Muscle of leg (tissue), 11 donors: ENCODE measurements around the gene TYW1B. TPM values are rescaled to one million over a fixed set of nuclear protein-coding genes. Genes with fewer than 3 reads are reported as not detected.
"Not testable (repeated sequence)": the region's sequence is repeated elsewhere in the genome, so short reads cannot be mapped to it uniquely, and the experiment has no call there.

Experiments
- DNase-seq: peaks from one replicate; pipeline ENCODE4 v3.0.0; 2013
- H3K27ac ChIP-seq: one replicate; pipeline ENCODE4 v1.5.1; 2013; ENCODE audit warnings: mild to moderate bottlenecking, low read length, control low read depth
- H3K27me3 ChIP-seq: one replicate; pipeline ENCODE4 v1.6.1; 2013; ENCODE audit warnings: low read length; ENCODE audit not compliant: control insufficient read depth, insufficient read depth
- H3K36me3 ChIP-seq: one replicate; pipeline ENCODE4 v1.6.1; 2013; ENCODE audit warnings: low read length; ENCODE audit not compliant: control insufficient read depth, insufficient read depth
- H3K4me1 ChIP-seq: one replicate; pipeline ENCODE4 v1.6.1; 2013; ENCODE audit warnings: low read length; ENCODE audit not compliant: control insufficient read depth, insufficient read depth
- H3K4me3 ChIP-seq: one replicate; pipeline ENCODE4 v1.5.1; 2013; ENCODE audit warnings: low read length, control low read depth
- H3K9me3 ChIP-seq: replicated peaks from 2 replicates; pipeline ENCODE4 v1.6.1; 2013; ENCODE audit warnings: low read depth, low read length; ENCODE audit not compliant: control insufficient read depth
- WGBS: methylation state at CpG from one replicate; pipeline ENCODE4 v1.1.5; 2013; ENCODE audit warnings: missing lambda C conversion rate; ENCODE audit not compliant: insufficient coverage; 5-methylcytosine and 5-hydroxymethylcytosine counted together
- polyA plus RNA-seq, 8 donors: library from polyadenylated mRNA; unstranded; fragments of 120-200 nt; gene quantifications; one replicate each; pipeline versions ENCODE4 v1.2.1 to v1.2.3, GENCODE V29; 2013; ENCODE audit warnings: inconsistent platforms in 1 of 8, low replicate concordance in 1 of 8; ENCODE audit not compliant: insufficient read length in 8 of 8, insufficient read depth in 1 of 8
- total RNA-seq: library from RNA; stranded (reverse); fragments of 120-200 nt; gene quantifications from one replicate; pipeline ENCODE4 v1.2.4, GENCODE V29; 2013

The TYW1B gene
- total and polyA plus RNA-seq, 9 donors, result 3.0 to 10.3 (median 4.6) TPM

GRCh38 chr7:72675686-72676085 is 152.3 kb downstream of the TYW1B start:
- not testable (repeated sequence) for H3K27me3 ChIP-seq, DNase-seq, H3K9me3 ChIP-seq, H3K36me3 ChIP-seq, H3K4me3 ChIP-seq, H3K4me1 ChIP-seq, H3K27ac ChIP-seq
- WGBS, result no CpG with 5 or more reads among the region's 2 CpGs

GRCh38 chr7:72674394-72674793 is 153.6 kb downstream of the TYW1B start:
- H3K9me3 ChIP-seq, result no peaks in the 10 kb centered on the region
- WGBS, result 80% methylated on average over 1 of the region's 3 CpGs
- no peaks in the 10 kb centered on the region for H3K27me3 ChIP-seq
- no peaks in the 10 kb centered on the region for H3K4me1 ChIP-seq
- no peaks in the 10 kb centered on the region for H3K36me3 ChIP-seq
- no peak for DNase-seq
- H3K4me3 ChIP-seq, result no peak overlapping the region
- H3K27ac ChIP-seq, result no peak overlapping the region

- DNase-seq, H3K4me1 ChIP-seq, H3K27ac ChIP-seq, H3K9me3 ChIP-seq, H3K36me3 ChIP-seq, H3K4me3 ChIP-seq, H3K27me3 ChIP-seq: not testable (repeated sequence)
- WGBS, result no CpG with 5 or more reads among the region's 3 CpGs
These were observed 157.2 kb downstream of the TYW1B start for GRCh38 chr7:72670850-72671249.

- WGBS, result no CpG with 5 or more reads among the region's 7 CpGs
- not testable (repeated sequence) for H3K27me3 ChIP-seq, DNase-seq, H3K4me3 ChIP-seq, H3K27ac ChIP-seq, H3K4me1 ChIP-seq, H3K9me3 ChIP-seq, H3K36me3 ChIP-seq
These were observed 159.6 kb downstream of the TYW1B start for GRCh38 chr7:72668435-72668834.

GRCh38 chr7:72667049-72667448 is 161.0 kb downstream of the TYW1B start:
- not testable (repeated sequence) for H3K9me3 ChIP-seq, H3K27me3 ChIP-seq, H3K4me3 ChIP-seq, H3K36me3 ChIP-seq, H3K4me1 ChIP-seq, H3K27ac ChIP-seq
- 31% methylated on average over 3 of the region's 3 CpGs for WGBS
- peak; percentile 1 for DNase-seq

GRCh38 chr7:72648574-72648973 is 179.4 kb downstream of the TYW1B start:
- H3K4me3 ChIP-seq, H3K27me3 ChIP-seq, H3K27ac ChIP-seq, DNase-seq, H3K9me3 ChIP-seq, H3K4me1 ChIP-seq, H3K36me3 ChIP-seq: not testable (repeated sequence)
- WGBS, result no CpG with 5 or more reads among the region's 4 CpGs

- not testable (repeated sequence) for H3K9me3 ChIP-seq, H3K27me3 ChIP-seq, H3K4me1 ChIP-seq, H3K36me3 ChIP-seq, H3K4me3 ChIP-seq, H3K27ac ChIP-seq, DNase-seq
- no CpG with 5 or more reads among the region's 1 CpG for WGBS
These were observed 184.3 kb downstream of the TYW1B start for GRCh38 chr7:72643708-72644107.

- H3K4me3 ChIP-seq, H3K36me3 ChIP-seq, H3K4me1 ChIP-seq, H3K9me3 ChIP-seq, H3K27ac ChIP-seq, H3K27me3 ChIP-seq, DNase-seq: not testable (repeated sequence)
- no CpG with 5 or more reads among the region's 5 CpGs for WGBS
These were observed 186.3 kb downstream of the TYW1B start for GRCh38 chr7:72641485-72642248.

GRCh38 chr7:72640740-72641139 is 187.3 kb downstream of the TYW1B start:
- not testable (repeated sequence) for H3K27me3 ChIP-seq, H3K4me1 ChIP-seq, H3K9me3 ChIP-seq, H3K27ac ChIP-seq, H3K36me3 ChIP-seq, H3K4me3 ChIP-seq, DNase-seq
- no CpG with 5 or more reads among the region's 2 CpGs for WGBS

- WGBS, result no CpG with 5 or more reads among the region's 8 CpGs
- not testable (repeated sequence) for H3K36me3 ChIP-seq, H3K27me3 ChIP-seq, H3K4me1 ChIP-seq, H3K27ac ChIP-seq, DNase-seq, H3K4me3 ChIP-seq, H3K9me3 ChIP-seq
These were observed 192.6 kb downstream of the TYW1B start for GRCh38 chr7:72635273-72635908.
